Spleen (tissue), 11 donors: ENCODE data around the gene LMAN2L. TPM values are rescaled to one million over a fixed set of nuclear protein-coding genes. Genes with fewer than 3 reads are reported as not detected.

Experiments
- DNase-seq: peaks from one replicate; pipeline ENCODE4 v3.0.0-alpha.2; 2020
- H3K27ac ChIP-seq, 8 donors: fragments of 200-600 bp; sonication (generic) in 7 of 8; 1 replicate in 4 of 8; 2 replicates in 4 of 8; pipeline versions ENCODE4 v1.5.0 to v1.8.0; 2016 to 2021; ENCODE audit warnings: inconsistent platforms in 4 of 8, mild to moderate bottlenecking in 4 of 8, moderate library complexity in 1 of 8
- H3K27me3 ChIP-seq, 7 donors: fragments of 200-600 bp; sonication (generic) in 6 of 7; replicated peaks in 1 of 7; 1 replicate in 4 of 7; 2 replicates in 3 of 7; pipeline versions ENCODE4 v1.5.0 to v1.8.0; 2016 to 2021; ENCODE audit warnings: inconsistent platforms in 3 of 7, mild to moderate bottlenecking in 1 of 7
- H3K36me3 ChIP-seq, 6 donors: fragments of 200-600 bp; sonication (generic) in 5 of 6; 1 replicate in 4 of 6; 2 replicates in 2 of 6; pipeline versions ENCODE4 v1.5.0 to v1.8.0; 2016 to 2021; ENCODE audit warnings: inconsistent platforms in 2 of 6
- H3K4me1 ChIP-seq, 6 donors: fragments of 200-600 bp; sonication (generic) in 5 of 6; 1 replicate in 3 of 6; 2 replicates in 3 of 6; pipeline versions ENCODE4 v1.5.0 to v1.8.0; 2016 to 2021; ENCODE audit warnings: inconsistent platforms in 3 of 6
- H3K4me3 ChIP-seq, 8 donors: fragments of 200-600 bp; sonication (generic) in 7 of 8; 1 replicate in 4 of 8; 2 replicates in 4 of 8; pipeline versions ENCODE4 v1.5.0 to v1.8.0; 2016 to 2021; ENCODE audit warnings: inconsistent platforms in 4 of 8, mild to moderate bottlenecking in 4 of 8, moderate library complexity in 2 of 8
- H3K9me3 ChIP-seq, 8 donors: fragments of 200-600 bp; sonication (generic) in 7 of 8; 1 replicate in 4 of 8; 2 replicates in 4 of 8; pipeline versions ENCODE4 v1.5.0 to v1.8.0; 2016 to 2021; ENCODE audit warnings: inconsistent platforms in 4 of 8
- POLR2A ChIP-seq, 3 donors: fragments of 450-650 bp; IDR thresholded peaks; one replicate each; pipeline ENCODE4 v1.5.1; 2017; ENCODE audit warnings: antibody characterized with exemption in 3 of 3, mild to moderate bottlenecking in 1 of 3
- POLR2AphosphoS5 ChIP-seq, 3 donors: sonication (generic); formaldehyde crosslinking; IDR thresholded peaks; one replicate each; pipeline ENCODE4 v1.5.1; 2017; ENCODE audit warnings: antibody characterized with exemption in 3 of 3
- WGBS, 5 donors: extraction: QIAGEN DNeasy Blood & Tissue Kit in 3 of 5; methylation state at CpG; one replicate each; pipeline versions ENCODE4 v1.1.5 to v1.1.7; 2013 to 2018; 5-methylcytosine and 5-hydroxymethylcytosine counted together
- intact Hi-C: fragments of 100-400 bp; cut with DNase I; formaldehyde crosslinking; loops from one replicate; pipeline ENCODE4 v1.15.0; 2023; ENCODE audit warnings: low total_unique reads
- polyA plus RNA-seq, 3 donors: library from polyadenylated mRNA; stranded (reverse); fragments of 200-250 nt; gene quantifications; one replicate each; pipeline ENCODE4 v1.2.1, GENCODE V29; 2013
- total RNA-seq, 7 donors: library from RNA; depleted of rRNA in 3 of 7; stranded (reverse); fragments of >200 nt in 3 of 7; fragmentation: NEBNext Ultra II Directional in 4 of 7; extraction: Animal tissue kit (Norgen Biotek cat#: 25700) in 4 of 7; gene quantifications; one replicate each; pipeline versions ENCODE4 v1.1.0 to v1.2.1, GENCODE V29; 2016 to 2021
- TF ChIP-seq, protein P1 (sequence below), 11 experiments: fragments of 200-600 bp in 7 of 11; fragments of 450-650 bp in 4 of 11; sonication (generic) in 4 of 11; IDR thresholded peaks in 8 of 11; conservative IDR thresholded peaks in 3 of 11; 1 replicate in 7 of 11; 2 replicates in 4 of 11; pipeline versions ENCODE4 v1.4.0 to v1.8.0; 2016 to 2021; ENCODE audit warnings: antibody characterized with exemption in 11 of 11, inconsistent platforms in 4 of 11, mild to moderate bottlenecking in 1 of 11
- donor health status: healthy with polysubstance abuse.
- donor health status: DM: no; HTN: no; CAD: no; lungs with moderate emphysema.
- donor health status: DM: no; HTN: no; CAD: no.
- donor health status: Bipolar disorder and iron deficiency.
- donor health status: healthy.
- donor health status: DM: no; HTN: no; CAD: no.
- donor health status: DM: yes; HTN: yes; CAD: no.

The LMAN2L gene
- total and polyA plus RNA-seq, 10 donors, result 5.8 to 15.4 (median 9.3) TPM

DNA sequence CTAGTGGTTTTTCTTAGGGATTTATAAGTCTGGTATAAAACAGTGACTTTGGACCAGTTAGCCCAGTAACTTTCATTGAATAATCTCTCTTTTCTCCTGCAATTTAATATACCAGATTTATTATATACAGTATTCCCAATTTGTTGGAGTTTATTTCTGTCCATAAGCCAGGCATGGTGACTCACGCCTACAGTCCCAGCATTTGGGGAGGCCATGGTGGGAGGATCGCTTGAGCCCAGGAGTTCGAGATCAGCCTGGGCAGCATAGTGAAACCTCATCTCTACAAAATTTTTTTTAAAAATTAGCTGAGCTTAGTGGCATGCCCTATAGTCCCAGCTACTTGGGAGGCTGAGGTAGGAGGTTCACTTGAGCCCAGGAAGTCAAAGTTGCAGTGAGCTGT lies 47.5 kb upstream of the LMAN2L start:
- no peaks in the 10 kb centered on the region for H3K27me3 ChIP-seq
- intact Hi-C loops, result no loop called here
- peak overlapping the region in 2 of 8 donors; percentile 29 to 36 for H3K27ac ChIP-seq
- H3K9me3 ChIP-seq, result no peaks in the 10 kb centered on the region
- TF ChIP-seq, protein P1, sequence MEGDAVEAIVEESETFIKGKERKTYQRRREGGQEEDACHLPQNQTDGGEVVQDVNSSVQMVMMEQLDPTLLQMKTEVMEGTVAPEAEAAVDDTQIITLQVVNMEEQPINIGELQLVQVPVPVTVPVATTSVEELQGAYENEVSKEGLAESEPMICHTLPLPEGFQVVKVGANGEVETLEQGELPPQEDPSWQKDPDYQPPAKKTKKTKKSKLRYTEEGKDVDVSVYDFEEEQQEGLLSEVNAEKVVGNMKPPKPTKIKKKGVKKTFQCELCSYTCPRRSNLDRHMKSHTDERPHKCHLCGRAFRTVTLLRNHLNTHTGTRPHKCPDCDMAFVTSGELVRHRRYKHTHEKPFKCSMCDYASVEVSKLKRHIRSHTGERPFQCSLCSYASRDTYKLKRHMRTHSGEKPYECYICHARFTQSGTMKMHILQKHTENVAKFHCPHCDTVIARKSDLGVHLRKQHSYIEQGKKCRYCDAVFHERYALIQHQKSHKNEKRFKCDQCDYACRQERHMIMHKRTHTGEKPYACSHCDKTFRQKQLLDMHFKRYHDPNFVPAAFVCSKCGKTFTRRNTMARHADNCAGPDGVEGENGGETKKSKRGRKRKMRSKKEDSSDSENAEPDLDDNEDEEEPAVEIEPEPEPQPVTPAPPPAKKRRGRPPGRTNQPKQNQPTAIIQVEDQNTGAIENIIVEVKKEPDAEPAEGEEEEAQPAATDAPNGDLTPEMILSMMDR (IDR thresholded peaks at IDR 0.05 in 8 of 11, conservative IDR thresholded peaks at IDR 0.05 in 3 of 11), result no peak
- TF ChIP-seq POLR2A (IDR thresholded peaks at IDR 0.05), result no peak
- WGBS, 5 donors, result 93 to 99% (median 96%) methylated on average over 3 of the region's 3 CpGs
- peaks cover 0 to 7% (median 0%) of the 10 kb centered on the region in 6 donors for H3K36me3 ChIP-seq
- no peak for DNase-seq
- H3K4me3 ChIP-seq, result no peak overlapping the region
- H3K4me1 ChIP-seq, result peaks cover 0 to 28% (median 5%) of the 10 kb centered on the region in 6 donors

DNA sequence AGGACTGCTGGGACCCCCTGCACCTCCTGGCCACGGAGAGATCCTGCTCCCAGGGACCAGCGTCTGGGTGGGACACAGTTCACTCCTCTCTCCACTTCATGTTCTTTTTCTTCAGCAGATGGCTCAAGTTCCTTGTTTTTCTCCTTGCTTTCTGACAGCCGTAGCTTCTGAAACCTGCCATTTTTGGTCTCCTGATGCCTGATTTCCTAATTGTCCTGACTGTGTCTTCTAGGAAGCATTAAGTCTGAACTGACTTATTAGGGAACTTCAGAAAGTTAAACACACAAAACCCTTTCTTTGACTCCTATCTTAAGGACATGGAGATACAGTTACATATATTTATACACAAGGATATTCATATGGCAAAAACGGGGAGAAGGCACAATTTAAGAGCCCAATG lies 43.5 kb upstream of the LMAN2L start:
- DNase-seq, result no peak
- TF ChIP-seq POLR2A (IDR thresholded peaks at IDR 0.05) (no peak), POLR2AphosphoS5 (IDR thresholded peaks at IDR 0.05) (no peak)
- TF ChIP-seq, protein P1 (IDR thresholded peaks at IDR 0.05 in 8 of 11, conservative IDR thresholded peaks at IDR 0.05 in 3 of 11), result no peak
- no peak overlapping the region for H3K27ac ChIP-seq
- no peaks in the 10 kb centered on the region for H3K27me3 ChIP-seq
- peaks cover 0 to 22% (median 0%) of the 10 kb centered on the region in 6 donors for H3K36me3 ChIP-seq
- intact Hi-C loops, result no loop called here
- no peak overlapping the region for H3K4me3 ChIP-seq
- WGBS, 5 donors, result 70 to 88% (median 80%) methylated on average over 4 of the region's 4 CpGs
- peaks cover 0 to 23% (median 5%) of the 10 kb centered on the region in 6 donors for H3K4me1 ChIP-seq
- H3K9me3 ChIP-seq, result no peaks in the 10 kb centered on the region

DNA sequence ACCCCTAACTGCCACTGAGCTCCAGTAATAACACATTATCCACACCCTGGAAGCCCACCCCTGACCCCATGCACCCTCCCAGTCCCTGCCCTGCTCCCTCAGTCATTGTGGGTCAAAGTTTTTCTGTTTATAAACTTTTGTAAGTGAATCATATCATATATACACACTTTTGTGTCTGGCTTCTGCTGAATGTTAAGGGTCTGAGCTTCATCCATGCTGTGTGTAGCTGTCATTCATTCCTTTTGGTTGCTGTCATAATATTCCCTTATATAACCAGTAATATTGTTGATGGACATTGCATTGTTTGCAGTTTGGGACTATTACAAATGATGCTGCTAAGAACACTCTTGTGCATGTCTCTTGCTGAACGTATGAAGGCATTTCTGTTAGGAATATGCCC lies 35.3 kb upstream of the LMAN2L start:
- Histone ChIP-seq H3K9me3 (no peaks in the 10 kb centered on the region), H3K36me3 (peaks cover 0 to 15% (median 0%) of the 10 kb centered on the region in 6 donors), H3K4me1 (peaks cover 6 to 46% (median 22%) of the 10 kb centered on the region in 6 donors), H3K27ac (peak overlapping the region in 1 of 8 donors; percentile 10), H3K4me3 (no peak overlapping the region), H3K27me3 (no peaks in the 10 kb centered on the region)
- TF ChIP-seq, protein P1 (IDR thresholded peaks at IDR 0.05 in 8 of 11, conservative IDR thresholded peaks at IDR 0.05 in 3 of 11), result no peak
- TF ChIP-seq POLR2AphosphoS5 (IDR thresholded peaks at IDR 0.05) (no peak), POLR2A (IDR thresholded peaks at IDR 0.05) (no peak)
- DNase-seq, result no peak
- intact Hi-C loops, result no loop called here
- WGBS, 5 donors, result 0 to 58% (median 39%) methylated on average over 1 of the region's 1 CpG

DNA sequence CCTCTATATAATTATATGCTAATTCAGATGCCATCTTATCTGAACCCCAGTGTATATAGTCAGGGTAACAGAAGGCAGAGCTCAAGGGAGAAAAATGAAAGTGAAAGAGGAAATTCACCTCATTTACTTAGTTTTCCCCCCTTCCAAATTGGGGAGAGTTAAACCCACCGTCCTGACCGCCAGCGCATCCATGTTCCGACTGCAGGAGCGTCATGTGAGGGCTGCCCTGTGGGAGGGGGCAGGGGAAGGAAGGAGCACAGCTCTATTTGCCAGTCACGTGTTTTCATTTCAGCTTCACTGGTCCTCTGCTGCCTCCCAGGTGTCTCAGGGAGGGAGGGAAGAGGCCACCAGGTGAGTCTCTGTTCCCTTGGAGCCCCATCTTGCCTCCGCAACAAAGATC lies 34.1 kb upstream of the LMAN2L start:
- peaks cover 11 to 58% (median 28%) of the 10 kb centered on the region in 6 donors for H3K4me1 ChIP-seq
- peak overlapping the region; percentile 8 to 81 (median 73) for H3K27ac ChIP-seq
- H3K4me3 ChIP-seq, result peak overlapping the region; percentile 3 to 66 (median 37)
- TF ChIP-seq POLR2A (IDR thresholded peaks at IDR 0.05), result no peak
- peak in 2 of 3 donors; percentile 47 to 70 for TF ChIP-seq POLR2AphosphoS5 (IDR thresholded peaks at IDR 0.05)
- TF ChIP-seq, protein P1 (IDR thresholded peaks at IDR 0.05 in 8 of 11, conservative IDR thresholded peaks at IDR 0.05 in 3 of 11), result no peak
- 14 to 26% (median 19%) methylated on average over 7 of the region's 7 CpGs for WGBS, 5 donors
- peak; percentile 83 for DNase-seq
- intact Hi-C loops, result no loop called here
- H3K9me3 ChIP-seq, result no peaks in the 10 kb centered on the region
- H3K36me3 ChIP-seq, result peaks cover 0 to 9% (median 0%) of the 10 kb centered on the region in 6 donors
- no peaks in the 10 kb centered on the region for H3K27me3 ChIP-seq
